ENCODE results near the gene ZNF496.

DNA sequence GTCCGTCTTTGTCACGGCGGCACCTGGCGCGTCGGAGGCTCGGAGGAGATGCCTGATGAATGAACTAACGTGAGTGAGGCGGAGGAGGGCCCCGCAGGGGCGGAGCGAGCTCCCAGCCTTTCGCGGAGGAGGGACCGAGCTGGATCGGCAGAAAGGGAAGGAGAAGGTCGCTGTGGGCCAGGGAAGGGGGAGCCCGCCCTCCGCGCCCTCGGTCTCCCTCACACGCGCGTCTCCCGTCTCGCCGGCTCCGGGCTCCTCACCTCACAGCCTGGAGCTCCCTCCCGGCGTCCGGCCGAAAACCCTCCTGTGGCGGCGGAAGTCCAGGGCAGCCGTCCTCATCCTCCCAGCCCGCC is 519 bp downstream of the ZNF496 start:
- TF ChIP-seq, protein P1, sequence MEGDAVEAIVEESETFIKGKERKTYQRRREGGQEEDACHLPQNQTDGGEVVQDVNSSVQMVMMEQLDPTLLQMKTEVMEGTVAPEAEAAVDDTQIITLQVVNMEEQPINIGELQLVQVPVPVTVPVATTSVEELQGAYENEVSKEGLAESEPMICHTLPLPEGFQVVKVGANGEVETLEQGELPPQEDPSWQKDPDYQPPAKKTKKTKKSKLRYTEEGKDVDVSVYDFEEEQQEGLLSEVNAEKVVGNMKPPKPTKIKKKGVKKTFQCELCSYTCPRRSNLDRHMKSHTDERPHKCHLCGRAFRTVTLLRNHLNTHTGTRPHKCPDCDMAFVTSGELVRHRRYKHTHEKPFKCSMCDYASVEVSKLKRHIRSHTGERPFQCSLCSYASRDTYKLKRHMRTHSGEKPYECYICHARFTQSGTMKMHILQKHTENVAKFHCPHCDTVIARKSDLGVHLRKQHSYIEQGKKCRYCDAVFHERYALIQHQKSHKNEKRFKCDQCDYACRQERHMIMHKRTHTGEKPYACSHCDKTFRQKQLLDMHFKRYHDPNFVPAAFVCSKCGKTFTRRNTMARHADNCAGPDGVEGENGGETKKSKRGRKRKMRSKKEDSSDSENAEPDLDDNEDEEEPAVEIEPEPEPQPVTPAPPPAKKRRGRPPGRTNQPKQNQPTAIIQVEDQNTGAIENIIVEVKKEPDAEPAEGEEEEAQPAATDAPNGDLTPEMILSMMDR (IDR thresholded peaks at IDR 0.05; ENCODE audit: borderline replicate concordance, extremely low read depth, low read length, poor library complexity, severe bottlenecking) = no peak
- TF ChIP-seq EZH2 (IDR thresholded peaks at IDR 0.05; ENCODE audit: borderline replicate concordance, low read depth, low read length, severe bottlenecking) = no peak
